Gastroesophageal sphincter (tissue), 4 donors: ENCODE measurements around the gene SLC44A3. TPM values are rescaled to one million over a fixed set of nuclear protein-coding genes. Genes with fewer than 3 reads are reported as not detected.

Experiments
- ATAC-seq: fragments of 150-250 bp; one replicate; pipeline ENCODE4 v1.9.1; 2016; ENCODE audit warnings: mild to moderate bottlenecking, moderate library complexity
- H3K27ac ChIP-seq, 4 donors: fragments of 200-600 bp; sonication (generic) in 3 of 4; 1 replicate in 3 of 4; 2 replicates in 1 of 4; pipeline ENCODE4 v1.5.1; 2016 to 2019
- H3K27me3 ChIP-seq: fragments of 200-600 bp; sonication (generic); one replicate; pipeline ENCODE4 v1.5.1; 2019
- H3K36me3 ChIP-seq, 2 donors: fragments of 200-600 bp; sonication (generic); one replicate each; pipeline ENCODE4 v1.5.1; 2019; ENCODE audit warnings: control low read depth in 1 of 2
- H3K4me1 ChIP-seq, 3 donors: fragments of 200-600 bp; sonication (generic); 1 replicate in 2 of 3; 2 replicates in 1 of 3; pipeline ENCODE4 v1.5.1; 2016 to 2019; ENCODE audit warnings: control low read depth in 2 of 3
- H3K4me3 ChIP-seq, 2 donors: fragments of 200-600 bp; sonication (generic); one replicate each; pipeline ENCODE4 v1.5.1; 2019; ENCODE audit warnings: mild to moderate bottlenecking in 1 of 2, moderate library complexity in 1 of 2
- H3K9me3 ChIP-seq, 3 donors: fragments of 200-600 bp; sonication (generic); one replicate each; pipeline ENCODE4 v1.5.1; 2017 to 2019; ENCODE audit warnings: control low read depth in 2 of 3
- CTCF ChIP-seq, 4 experiments: fragments of 200-600 bp in 2 of 4; fragments of 450-650 bp in 2 of 4; sonication (generic) in 1 of 4; IDR thresholded peaks; one replicate each; pipeline ENCODE4 v1.5.1; 2017 to 2019; ENCODE audit warnings: antibody characterized with exemption in 4 of 4, mild to moderate bottlenecking in 2 of 4, moderate library complexity in 2 of 4
- EP300 ChIP-seq: sonication (generic); formaldehyde crosslinking; IDR thresholded peaks from one replicate; pipeline ENCODE4 v1.6.1; 2017; ENCODE audit warnings: antibody characterized with exemption, mild to moderate bottlenecking
- POLR2A ChIP-seq, 2 donors: fragments of 450-650 bp; IDR thresholded peaks; one replicate each; pipeline ENCODE4 v1.6.1; 2017; ENCODE audit warnings: antibody characterized with exemption in 2 of 2, mild to moderate bottlenecking in 2 of 2, moderate library complexity in 1 of 2
- POLR2AphosphoS5 ChIP-seq: sonication (generic); formaldehyde crosslinking; IDR thresholded peaks from one replicate; pipeline ENCODE4 v1.6.1; 2017; ENCODE audit warnings: antibody characterized with exemption
- WGBS, 2 donors: methylation state at CpG; one replicate each; pipeline ENCODE4 v1.1.5; 2018; ENCODE audit warnings: low coverage in 1 of 2; 5-methylcytosine and 5-hydroxymethylcytosine counted together
- total RNA-seq, 4 donors: library from RNA; depleted of rRNA; stranded (reverse); fragments of >200 nt; gene quantifications; one replicate each; pipeline ENCODE4 v1.1.0, GENCODE V29; 2016

SLC44A3 gene
- total RNA-seq, 4 donors from 2014 or later, result 0.47 to 3.9 (median 1.2) TPM

- WGBS, 2 donors, result 0 to 38% methylated on average over 4 to 5 of the region's 5 CpGs
- H3K27me3 ChIP-seq, result no peaks in the 10 kb centered on the region
- H3K4me3 ChIP-seq, result no peak overlapping the region
- H3K36me3 ChIP-seq, result no peaks in the 10 kb centered on the region
- peaks cover 8 to 26% (median 19%) of the 10 kb centered on the region in 3 donors for H3K4me1 ChIP-seq
- H3K27ac ChIP-seq, result peak overlapping the region; percentile 39 to 89 (median 80)
- TF ChIP-seq CTCF (IDR thresholded peaks at IDR 0.05), result no peak
- TF ChIP-seq POLR2A (IDR thresholded peaks at IDR 0.05), result no peak
- TF ChIP-seq EP300, result no peak
- TF ChIP-seq POLR2AphosphoS5, result no peak
- no peaks in the 10 kb centered on the region for H3K9me3 ChIP-seq
- ATAC-seq, result peak; percentile 84
Observed at GRCh38 chr1:94793296-94793656, 26.9 kb upstream of the SLC44A3 start.

DNA sequence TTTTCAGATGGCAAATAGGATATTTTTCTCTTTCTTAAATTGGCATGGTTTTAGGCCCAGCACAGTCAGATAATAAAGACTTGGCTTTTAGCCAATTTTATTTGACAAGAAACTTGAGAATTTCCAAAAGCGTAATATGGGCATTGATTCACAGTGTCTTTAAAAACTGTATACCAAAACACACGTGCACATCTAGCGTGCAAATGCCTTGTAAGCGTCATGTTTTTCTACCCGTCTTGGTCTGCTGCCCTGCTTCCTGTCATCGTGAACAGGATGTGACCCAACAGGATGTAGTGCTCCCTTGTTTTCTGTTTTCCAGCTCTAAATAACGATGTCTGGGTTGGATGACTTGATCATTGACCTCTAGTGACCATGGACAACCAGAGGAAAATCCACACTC lies 24.7 kb upstream of the SLC44A3 start:
- no peak overlapping the region for H3K4me3 ChIP-seq
- peaks cover 8 to 26% (median 19%) of the 10 kb centered on the region in 3 donors for H3K4me1 ChIP-seq
- ATAC-seq, result no peak
- H3K9me3 ChIP-seq, result no peaks in the 10 kb centered on the region
- no peak overlapping the region for H3K27ac ChIP-seq
- no peaks in the 10 kb centered on the region for H3K36me3 ChIP-seq
- no peaks in the 10 kb centered on the region for H3K27me3 ChIP-seq
- no peak for TF ChIP-seq CTCF (IDR thresholded peaks at IDR 0.05)
- no peak for TF ChIP-seq POLR2AphosphoS5
- TF ChIP-seq POLR2A (IDR thresholded peaks at IDR 0.05), result no peak
- no peak for TF ChIP-seq EP300
- WGBS, 2 donors, result 52 to 85% methylated on average over 6 to 7 of the region's 7 CpGs

- no peaks in the 10 kb centered on the region for H3K9me3 ChIP-seq
- 90 to 95% methylated on average over 2 of the region's 2 CpGs for WGBS, 2 donors
- no peaks in the 10 kb centered on the region for H3K27me3 ChIP-seq
- peaks cover 8 to 31% (median 19%) of the 10 kb centered on the region in 3 donors for H3K4me1 ChIP-seq
- ATAC-seq, result no peak
- no peaks in the 10 kb centered on the region for H3K36me3 ChIP-seq
- no peak overlapping the region for H3K27ac ChIP-seq
- no peak for TF ChIP-seq POLR2A (IDR thresholded peaks at IDR 0.05)
- TF ChIP-seq CTCF (IDR thresholded peaks at IDR 0.05), result no peak
- no peak for TF ChIP-seq POLR2AphosphoS5
- no peak for TF ChIP-seq EP300
- no peak overlapping the region for H3K4me3 ChIP-seq
Observed at GRCh38 chr1:94796266-94796665, 23.9 kb upstream of the SLC44A3 start.

GRCh38 chr1:94797291-94797690 lies 22.9 kb upstream of the SLC44A3 start:
- peaks cover 7 to 34% (median 14%) of the 10 kb centered on the region in 3 donors for H3K4me1 ChIP-seq
- H3K36me3 ChIP-seq, result no peaks in the 10 kb centered on the region
- no peak overlapping the region for H3K4me3 ChIP-seq
- H3K27ac ChIP-seq, result no peak overlapping the region
- WGBS, 2 donors, result 71 to 79% methylated on average over 1 of the region's 1 CpG
- no peaks in the 10 kb centered on the region for H3K27me3 ChIP-seq
- no peaks in the 10 kb centered on the region for H3K9me3 ChIP-seq
- no peak for ATAC-seq
- TF ChIP-seq POLR2AphosphoS5 (no peak), POLR2A (IDR thresholded peaks at IDR 0.05) (no peak), CTCF (IDR thresholded peaks at IDR 0.05) (no peak), EP300 (no peak)

GRCh38 chr1:94798054-94798453 lies 22.1 kb upstream of the SLC44A3 start:
- Histone ChIP-seq H3K4me1 (peaks cover 4 to 33% (median 15%) of the 10 kb centered on the region in 3 donors), H3K27me3 (no peaks in the 10 kb centered on the region), H3K9me3 (no peaks in the 10 kb centered on the region), H3K27ac (no peak overlapping the region), H3K4me3 (no peak overlapping the region), H3K36me3 (no peaks in the 10 kb centered on the region)
- no peak for TF ChIP-seq EP300
- no peak for ATAC-seq
- 79 to 89% methylated on average over 2 to 3 of the region's 3 CpGs for WGBS, 2 donors
